ENCODE measurements around the gene EYS.

Gene EYS

DNA sequence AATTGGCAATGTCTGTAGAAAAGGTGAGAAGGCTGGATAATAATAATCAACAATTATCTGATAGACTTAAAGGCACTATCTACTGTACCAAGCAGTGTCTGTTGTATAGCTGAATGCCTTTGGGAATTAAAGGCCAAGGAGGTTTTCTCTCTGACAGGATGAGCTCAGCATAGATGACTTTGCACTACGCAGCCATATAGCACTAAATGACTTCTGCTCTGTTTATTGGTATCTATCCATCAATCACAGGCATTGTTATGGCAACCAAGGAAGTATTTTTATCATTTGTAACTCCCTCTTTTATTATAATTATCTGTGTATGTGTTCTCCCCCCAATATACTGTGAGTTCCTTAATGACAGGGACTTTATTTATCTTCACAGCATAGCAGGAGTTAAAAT lies 1417.1 kb downstream of the EYS start:
- no peak for DNase-seq (ENCODE audit: low read depth)
- H3K4me3 ChIP-seq (ENCODE audit: low read depth, low read length), result no peak overlapping the region
- TF ChIP-seq, protein P1, sequence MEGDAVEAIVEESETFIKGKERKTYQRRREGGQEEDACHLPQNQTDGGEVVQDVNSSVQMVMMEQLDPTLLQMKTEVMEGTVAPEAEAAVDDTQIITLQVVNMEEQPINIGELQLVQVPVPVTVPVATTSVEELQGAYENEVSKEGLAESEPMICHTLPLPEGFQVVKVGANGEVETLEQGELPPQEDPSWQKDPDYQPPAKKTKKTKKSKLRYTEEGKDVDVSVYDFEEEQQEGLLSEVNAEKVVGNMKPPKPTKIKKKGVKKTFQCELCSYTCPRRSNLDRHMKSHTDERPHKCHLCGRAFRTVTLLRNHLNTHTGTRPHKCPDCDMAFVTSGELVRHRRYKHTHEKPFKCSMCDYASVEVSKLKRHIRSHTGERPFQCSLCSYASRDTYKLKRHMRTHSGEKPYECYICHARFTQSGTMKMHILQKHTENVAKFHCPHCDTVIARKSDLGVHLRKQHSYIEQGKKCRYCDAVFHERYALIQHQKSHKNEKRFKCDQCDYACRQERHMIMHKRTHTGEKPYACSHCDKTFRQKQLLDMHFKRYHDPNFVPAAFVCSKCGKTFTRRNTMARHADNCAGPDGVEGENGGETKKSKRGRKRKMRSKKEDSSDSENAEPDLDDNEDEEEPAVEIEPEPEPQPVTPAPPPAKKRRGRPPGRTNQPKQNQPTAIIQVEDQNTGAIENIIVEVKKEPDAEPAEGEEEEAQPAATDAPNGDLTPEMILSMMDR (IDR thresholded peaks at IDR 0.05; ENCODE audit: control insufficient read depth, extremely low read depth, insufficient read depth), result no peak

- TF ChIP-seq, protein P1 (IDR thresholded peaks at IDR 0.05; ENCODE audit: control insufficient read depth, extremely low read depth, insufficient read depth), result no peak
- no peak for DNase-seq (ENCODE audit: low read depth)
- no peak overlapping the region for H3K4me3 ChIP-seq (ENCODE audit: low read depth, low read length)
These were observed 1418.7 kb downstream of the EYS start for GRCh38 chr6:64288351-64288750.

- TF ChIP-seq, protein P1 (IDR thresholded peaks at IDR 0.05; ENCODE audit: control insufficient read depth, extremely low read depth, insufficient read depth), result no peak
- H3K4me3 ChIP-seq (ENCODE audit: low read depth, low read length), result no peak overlapping the region
- DNase-seq (ENCODE audit: low read depth), result no peak
These were observed 1425.9 kb downstream of the EYS start for GRCh38 chr6:64281167-64281566.

DNA sequence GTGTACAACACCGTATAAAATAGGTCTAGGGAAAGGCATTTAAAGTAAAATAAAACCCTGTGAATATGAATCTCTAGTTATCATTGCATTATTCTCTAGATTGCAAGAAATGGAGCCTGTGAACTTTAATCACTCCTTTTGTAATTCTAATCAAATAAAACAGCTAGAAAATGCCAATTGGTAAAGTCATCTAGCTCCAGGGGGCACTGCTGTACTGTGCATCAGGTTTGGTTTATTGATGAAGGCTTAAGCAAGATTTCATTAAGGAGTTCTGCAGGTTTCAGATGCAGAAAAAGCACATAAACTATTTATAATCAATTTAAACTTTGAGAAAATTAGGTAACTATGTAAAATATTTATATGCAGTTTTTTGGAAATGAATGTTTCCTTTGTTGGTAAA lies 1426.5 kb downstream of the EYS start:
- DNase-seq (ENCODE audit: low read depth), result peak; percentile 52
- H3K4me3 ChIP-seq (ENCODE audit: low read depth, low read length), result no peak overlapping the region
- TF ChIP-seq, protein P1 (IDR thresholded peaks at IDR 0.05; ENCODE audit: control insufficient read depth, extremely low read depth, insufficient read depth), result peak; percentile 58

GRCh38 chr6:64270083-64270482 lies 1436.9 kb downstream of the EYS start:
- TF ChIP-seq, protein P1 (IDR thresholded peaks at IDR 0.05; ENCODE audit: control insufficient read depth, extremely low read depth, insufficient read depth), result no peak
- H3K4me3 ChIP-seq (ENCODE audit: low read depth, low read length), result no peak overlapping the region
- DNase-seq (ENCODE audit: low read depth), result no peak

- H3K4me3 ChIP-seq (ENCODE audit: low read depth, low read length), result no peak overlapping the region
- DNase-seq (ENCODE audit: low read depth), result no peak
- TF ChIP-seq, protein P1 (IDR thresholded peaks at IDR 0.05; ENCODE audit: control insufficient read depth, extremely low read depth, insufficient read depth), result no peak
These were observed 1440.6 kb downstream of the EYS start for GRCh38 chr6:64266351-64266821.

- TF ChIP-seq, protein P1 (IDR thresholded peaks at IDR 0.05; ENCODE audit: control insufficient read depth, extremely low read depth, insufficient read depth), result no peak
- DNase-seq (ENCODE audit: low read depth), result no peak
- H3K4me3 ChIP-seq (ENCODE audit: low read depth, low read length), result no peak overlapping the region
These were observed 1443.2 kb downstream of the EYS start for GRCh38 chr6:64263778-64264177.

Measured in LNCaP clone FGC (cell line).